OCI-LY3 (cell line): ENCODE results near the gene FCN1.

Experiments used
- EZH2phosphoT487 ChIP-seq: fragments of 200-600 bp; shearing (Covaris generic); IDR thresholded peaks from 2 replicates; pipeline ENCODE4 v1.6.1; 2018; ENCODE audit warnings: antibody characterized with exemption, mixed run types, low read depth
- TF ChIP-seq, protein P1 (sequence below): fragments of 200-600, 300-600 bp; sonication (generic); IDR thresholded peaks from 2 replicates; pipeline ENCODE4 v1.5.1; 2014; ENCODE audit warnings: antibody characterized with exemption, low read length, low read depth

DNA sequence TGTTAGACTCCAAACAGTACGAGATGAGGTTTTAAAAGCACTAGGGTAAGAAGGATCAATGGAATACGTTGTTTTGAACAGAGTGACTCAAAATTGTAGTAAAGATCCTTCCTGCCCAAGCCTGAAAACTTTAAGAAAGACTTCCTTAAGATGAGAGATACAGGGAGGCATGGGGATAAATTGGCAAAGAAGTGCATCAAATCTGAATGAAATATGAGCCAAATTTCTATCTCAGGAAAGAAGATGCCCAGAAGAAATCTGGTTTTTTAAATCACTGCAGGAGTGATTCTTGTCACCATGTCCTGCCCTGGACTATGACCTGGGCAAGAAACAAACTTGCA, 22.2 kb downstream of the FCN1 start:
- TF ChIP-seq, protein P1, sequence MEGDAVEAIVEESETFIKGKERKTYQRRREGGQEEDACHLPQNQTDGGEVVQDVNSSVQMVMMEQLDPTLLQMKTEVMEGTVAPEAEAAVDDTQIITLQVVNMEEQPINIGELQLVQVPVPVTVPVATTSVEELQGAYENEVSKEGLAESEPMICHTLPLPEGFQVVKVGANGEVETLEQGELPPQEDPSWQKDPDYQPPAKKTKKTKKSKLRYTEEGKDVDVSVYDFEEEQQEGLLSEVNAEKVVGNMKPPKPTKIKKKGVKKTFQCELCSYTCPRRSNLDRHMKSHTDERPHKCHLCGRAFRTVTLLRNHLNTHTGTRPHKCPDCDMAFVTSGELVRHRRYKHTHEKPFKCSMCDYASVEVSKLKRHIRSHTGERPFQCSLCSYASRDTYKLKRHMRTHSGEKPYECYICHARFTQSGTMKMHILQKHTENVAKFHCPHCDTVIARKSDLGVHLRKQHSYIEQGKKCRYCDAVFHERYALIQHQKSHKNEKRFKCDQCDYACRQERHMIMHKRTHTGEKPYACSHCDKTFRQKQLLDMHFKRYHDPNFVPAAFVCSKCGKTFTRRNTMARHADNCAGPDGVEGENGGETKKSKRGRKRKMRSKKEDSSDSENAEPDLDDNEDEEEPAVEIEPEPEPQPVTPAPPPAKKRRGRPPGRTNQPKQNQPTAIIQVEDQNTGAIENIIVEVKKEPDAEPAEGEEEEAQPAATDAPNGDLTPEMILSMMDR = no peak
- TF ChIP-seq EZH2phosphoT487 = no peak
